Measurements from ENCODE around the gene PARD3B.

The PARD3B gene

DNA sequence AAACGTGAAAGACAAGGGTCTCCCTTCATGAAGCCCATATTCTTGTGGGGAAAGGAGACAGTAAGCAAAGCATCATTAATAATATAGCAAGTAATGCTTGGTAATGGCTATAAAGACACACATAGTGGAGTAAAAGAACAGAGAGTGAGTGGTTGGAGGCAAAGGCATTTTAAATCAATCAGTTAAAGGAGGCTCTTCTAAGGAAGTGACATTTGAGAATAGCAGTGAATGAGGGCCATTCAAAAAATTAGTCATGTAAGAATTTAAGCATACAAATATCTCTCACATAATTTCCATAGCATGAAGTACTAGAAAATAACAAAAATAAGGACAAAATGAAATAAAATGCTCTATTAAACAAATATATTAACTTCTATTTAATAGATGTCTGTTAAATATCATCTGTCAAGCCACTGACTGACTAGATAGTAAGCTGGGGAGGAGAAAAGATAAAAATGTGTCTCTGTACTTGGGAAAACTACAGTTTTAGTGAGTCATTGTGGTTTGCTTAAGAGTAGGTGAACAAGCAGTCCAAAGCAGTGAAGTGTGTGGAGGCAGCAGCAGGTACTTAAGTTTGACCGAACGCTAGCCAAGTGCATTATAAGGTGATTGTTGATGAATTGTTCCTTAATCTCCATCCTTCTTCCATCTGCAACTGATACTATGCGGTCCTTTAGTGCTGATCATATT lies 160.1 kb downstream of the PARD3B start:
- DNase-seq (ENCODE audit: low read depth), result no peak
- TF ChIP-seq POLR2A (IDR thresholded peaks at IDR 0.05; ENCODE audit: extremely low read depth, insufficient read length) (no peak), MYC (IDR thresholded peaks at IDR 0.05; ENCODE audit: low read depth, low read length) (no peak)
- TF ChIP-seq, protein P1, sequence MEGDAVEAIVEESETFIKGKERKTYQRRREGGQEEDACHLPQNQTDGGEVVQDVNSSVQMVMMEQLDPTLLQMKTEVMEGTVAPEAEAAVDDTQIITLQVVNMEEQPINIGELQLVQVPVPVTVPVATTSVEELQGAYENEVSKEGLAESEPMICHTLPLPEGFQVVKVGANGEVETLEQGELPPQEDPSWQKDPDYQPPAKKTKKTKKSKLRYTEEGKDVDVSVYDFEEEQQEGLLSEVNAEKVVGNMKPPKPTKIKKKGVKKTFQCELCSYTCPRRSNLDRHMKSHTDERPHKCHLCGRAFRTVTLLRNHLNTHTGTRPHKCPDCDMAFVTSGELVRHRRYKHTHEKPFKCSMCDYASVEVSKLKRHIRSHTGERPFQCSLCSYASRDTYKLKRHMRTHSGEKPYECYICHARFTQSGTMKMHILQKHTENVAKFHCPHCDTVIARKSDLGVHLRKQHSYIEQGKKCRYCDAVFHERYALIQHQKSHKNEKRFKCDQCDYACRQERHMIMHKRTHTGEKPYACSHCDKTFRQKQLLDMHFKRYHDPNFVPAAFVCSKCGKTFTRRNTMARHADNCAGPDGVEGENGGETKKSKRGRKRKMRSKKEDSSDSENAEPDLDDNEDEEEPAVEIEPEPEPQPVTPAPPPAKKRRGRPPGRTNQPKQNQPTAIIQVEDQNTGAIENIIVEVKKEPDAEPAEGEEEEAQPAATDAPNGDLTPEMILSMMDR (IDR thresholded peaks at IDR 0.05; ENCODE audit: low read depth, low read length), result no peak
- TF ChIP-seq, protein P2, sequence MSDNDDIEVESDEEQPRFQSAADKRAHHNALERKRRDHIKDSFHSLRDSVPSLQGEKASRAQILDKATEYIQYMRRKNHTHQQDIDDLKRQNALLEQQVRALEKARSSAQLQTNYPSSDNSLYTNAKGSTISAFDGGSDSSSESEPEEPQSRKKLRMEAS (IDR thresholded peaks at IDR 0.05; ENCODE audit: low read depth, low read length), result no peak
- no peak overlapping the region for H3K4me3 ChIP-seq (ENCODE audit: low read depth, low read length)

DNA sequence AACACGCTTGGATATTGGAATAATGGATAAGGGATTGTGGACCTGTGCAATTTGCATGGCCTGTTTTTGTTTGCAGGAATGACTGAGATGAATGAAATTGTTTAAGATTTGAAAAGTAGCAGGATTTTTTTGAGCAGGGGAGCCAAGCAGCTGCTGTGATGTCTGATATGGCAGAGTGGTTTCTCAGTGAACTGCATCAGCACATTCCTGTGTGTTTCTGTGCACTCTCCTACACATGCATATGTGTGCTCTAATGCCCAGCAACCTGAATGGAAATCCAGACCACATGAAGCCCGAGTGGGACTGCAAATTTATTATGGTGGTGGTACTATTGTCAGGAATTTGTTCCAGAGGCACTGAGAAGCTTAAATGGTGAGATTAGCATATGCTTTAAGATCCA lies 161.7 kb downstream of the PARD3B start:
- TF ChIP-seq MYC (IDR thresholded peaks at IDR 0.05; ENCODE audit: low read depth, low read length), result no peak
- H3K4me3 ChIP-seq (ENCODE audit: low read depth, low read length), result no peak overlapping the region
- no peak for DNase-seq (ENCODE audit: low read depth)

DNA sequence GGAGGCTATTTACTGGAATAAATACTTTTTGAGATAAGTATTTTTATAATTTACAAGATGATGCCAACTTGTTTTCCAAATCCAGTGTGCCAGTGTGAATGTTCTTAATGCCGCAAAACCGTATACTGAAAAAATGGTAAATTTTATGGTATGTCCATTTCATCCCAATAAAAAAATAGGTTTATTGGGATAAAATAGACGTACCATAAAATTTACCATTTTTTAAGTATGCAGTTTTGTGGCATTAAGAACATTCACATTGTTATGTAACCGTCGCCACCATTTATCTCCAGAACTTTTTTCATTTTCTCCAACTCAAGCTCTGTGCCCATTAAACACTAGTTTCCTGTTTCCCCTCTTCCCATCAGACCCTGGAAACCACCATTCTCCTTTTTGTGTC lies 167.9 kb downstream of the PARD3B start:
- no peak overlapping the region for H3K4me3 ChIP-seq (ENCODE audit: low read depth, low read length)
- no peak for TF ChIP-seq MYC (IDR thresholded peaks at IDR 0.05; ENCODE audit: low read depth, low read length)
- TF ChIP-seq, protein P1 (IDR thresholded peaks at IDR 0.05; ENCODE audit: low read depth, low read length), result no peak
- TF ChIP-seq, protein P2 (IDR thresholded peaks at IDR 0.05; ENCODE audit: low read depth, low read length), result no peak
- no peak for TF ChIP-seq POLR2A (IDR thresholded peaks at IDR 0.05; ENCODE audit: extremely low read depth, insufficient read length)
- no peak for DNase-seq (ENCODE audit: low read depth)

DNA sequence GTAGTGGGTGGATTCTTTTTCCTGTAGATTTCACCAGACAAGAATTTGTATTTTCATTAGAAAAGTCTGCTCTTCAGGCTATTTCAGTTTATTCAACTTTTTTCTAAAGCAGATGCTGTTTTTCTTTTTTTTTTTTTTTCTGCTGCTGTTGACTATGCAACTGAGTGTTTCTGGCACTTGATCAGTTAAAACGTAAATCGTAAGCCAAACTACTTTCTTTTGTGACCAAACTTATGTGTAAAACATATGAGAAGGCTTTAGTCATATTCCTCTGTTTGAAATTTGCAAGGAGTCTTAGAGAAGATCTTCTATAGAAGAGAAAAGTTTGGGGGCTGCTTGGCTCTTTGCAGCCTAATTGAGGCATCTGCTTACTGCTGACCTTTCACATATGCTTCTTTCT lies 170.1 kb downstream of the PARD3B start:
- TF ChIP-seq, protein P1 (IDR thresholded peaks at IDR 0.05; ENCODE audit: low read depth, low read length), result no peak
- TF ChIP-seq MYC (IDR thresholded peaks at IDR 0.05; ENCODE audit: low read depth, low read length), result no peak
- no peak for TF ChIP-seq POLR2A (IDR thresholded peaks at IDR 0.05; ENCODE audit: extremely low read depth, insufficient read length)
- TF ChIP-seq, protein P2 (IDR thresholded peaks at IDR 0.05; ENCODE audit: low read depth, low read length), result no peak
- no peak overlapping the region for H3K4me3 ChIP-seq (ENCODE audit: low read depth, low read length)
- no peak for DNase-seq (ENCODE audit: low read depth)

DNA sequence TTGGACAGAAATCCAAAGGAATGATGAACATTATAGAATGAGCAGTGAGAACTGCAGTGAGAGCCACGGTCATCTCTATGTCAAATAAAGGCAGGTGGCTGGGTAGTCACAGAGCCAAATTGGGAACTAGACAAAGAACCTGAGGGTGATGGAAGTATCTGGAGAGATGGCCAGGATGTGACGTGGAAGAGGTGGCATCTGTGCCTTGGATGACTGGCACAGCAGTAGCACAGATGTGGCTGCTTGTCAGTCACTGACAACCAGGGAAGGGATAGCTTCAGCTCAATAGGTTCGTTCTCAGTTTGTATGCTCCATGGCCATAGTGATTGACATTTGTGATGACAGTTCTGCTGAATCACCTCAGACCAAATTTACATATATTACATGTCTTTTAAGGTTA lies 172.3 kb downstream of the PARD3B start:
- no peak for DNase-seq (ENCODE audit: low read depth)
- TF ChIP-seq, protein P2 (IDR thresholded peaks at IDR 0.05; ENCODE audit: low read depth, low read length), result no peak
- no peak for TF ChIP-seq MYC (IDR thresholded peaks at IDR 0.05; ENCODE audit: low read depth, low read length)
- TF ChIP-seq, protein P1 (IDR thresholded peaks at IDR 0.05; ENCODE audit: low read depth, low read length), result no peak
- no peak for TF ChIP-seq POLR2A (IDR thresholded peaks at IDR 0.05; ENCODE audit: extremely low read depth, insufficient read length)
- no peak overlapping the region for H3K4me3 ChIP-seq (ENCODE audit: low read depth, low read length)

DNA sequence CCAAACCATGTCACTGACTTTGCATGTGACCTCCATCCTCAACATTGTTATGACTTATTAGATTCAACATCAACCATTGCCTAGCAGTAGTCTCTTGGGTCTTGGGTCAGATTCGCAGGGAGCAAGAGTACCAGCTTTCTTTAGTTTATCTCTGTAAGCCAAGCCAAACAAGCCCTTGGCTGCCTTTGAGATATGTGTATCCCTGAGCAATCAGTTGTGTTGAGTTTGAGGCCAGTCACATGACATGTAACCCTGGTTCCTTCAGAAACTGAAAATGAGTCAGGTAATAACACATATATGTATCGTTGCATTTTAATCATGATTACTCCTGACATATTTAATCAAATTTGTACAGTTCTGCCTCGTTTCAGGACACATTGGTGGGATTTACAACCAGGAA lies 173.3 kb downstream of the PARD3B start:
- DNase-seq (ENCODE audit: low read depth), result no peak
- TF ChIP-seq, protein P1 (IDR thresholded peaks at IDR 0.05; ENCODE audit: low read depth, low read length), result no peak
- TF ChIP-seq, protein P2 (IDR thresholded peaks at IDR 0.05; ENCODE audit: low read depth, low read length), result no peak
- no peak for TF ChIP-seq MYC (IDR thresholded peaks at IDR 0.05; ENCODE audit: low read depth, low read length)
- no peak for TF ChIP-seq POLR2A (IDR thresholded peaks at IDR 0.05; ENCODE audit: extremely low read depth, insufficient read length)

More for the DNA sequence above, 173.3 kb downstream of the PARD3B start:
- no peak overlapping the region for H3K4me3 ChIP-seq (ENCODE audit: low read depth, low read length)
